GM19099 (cell line): Measurements from ENCODE around the gene SELENOO.

ENCODE experiments used
- POLR2A ChIP-seq: IDR thresholded peaks from 3 replicates; pipeline ENCODE4 v1.6.1; 2011; ENCODE audit warnings: low read depth; ENCODE audit not compliant: insufficient read length; ENCODE audit errors: extremely low read depth

The SELENOO gene

GRCh38 chr22:50264946-50265669, 64.3 kb downstream of the SELENOO start:
- TF ChIP-seq POLR2A, result no peak

DNA sequence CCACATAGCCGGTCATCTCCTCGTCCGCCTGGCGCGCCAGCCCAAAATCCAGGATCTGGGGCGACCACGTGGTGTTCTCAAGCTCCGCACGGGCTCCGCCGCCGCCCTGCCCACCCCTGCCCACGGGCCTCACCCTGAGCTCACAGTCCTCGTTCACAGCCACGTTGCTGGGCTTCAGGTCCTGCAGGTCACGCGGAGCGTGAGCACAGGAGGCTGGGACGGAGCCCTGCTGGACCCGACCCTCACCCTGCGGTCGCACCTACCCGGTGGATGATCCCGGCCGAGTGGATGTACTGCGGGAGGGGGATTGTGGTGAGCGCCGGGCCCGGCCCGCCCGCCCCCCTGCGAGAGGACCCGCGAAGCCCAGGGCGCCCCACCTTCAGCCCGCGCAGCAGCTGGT, 66.2 kb downstream of the SELENOO start:
- TF ChIP-seq POLR2A, result no peak
